Measurements from ENCODE around the gene FBXW8. TPM values are rescaled to one million over a fixed set of nuclear protein-coding genes. Genes with fewer than 3 reads are reported as not detected.

Gene FBXW8
- total RNA-seq, 1 donor from 2014 or later, result 7.3 TPM

GRCh38 chr12:117073611-117074010 lies 162.9 kb downstream of the FBXW8 start:
- H3K4me1 Mint-ChIP-seq (ENCODE audit: low read depth), result peaks cover 27% of the 10 kb centered on the region
- no peaks in the 10 kb centered on the region for H3K9me3 Mint-ChIP-seq
- no peak overlapping the region for H3K27ac Mint-ChIP-seq
- H3K4me3 Mint-ChIP-seq, result no peak overlapping the region
- intact Hi-C loops (cut with micrococcal nuclease), result no loop called here
- peaks cover 15% of the 10 kb centered on the region for H3K36me3 Mint-ChIP-seq (ENCODE audit: low read depth)
- H3K27me3 Mint-ChIP-seq (ENCODE audit: insufficient read depth), result no peaks in the 10 kb centered on the region
- no peak for DNase-seq (ENCODE audit: low spot score)

- H3K27me3 Mint-ChIP-seq (ENCODE audit: insufficient read depth), result no peaks in the 10 kb centered on the region
- DNase-seq (ENCODE audit: low spot score), result no peak
- no peak overlapping the region for H3K4me3 Mint-ChIP-seq
- no peaks in the 10 kb centered on the region for H3K9me3 Mint-ChIP-seq
- intact Hi-C loops (cut with micrococcal nuclease), result no loop called here
- no peak overlapping the region for H3K27ac Mint-ChIP-seq
- peaks cover 11% of the 10 kb centered on the region for H3K36me3 Mint-ChIP-seq (ENCODE audit: low read depth)
- H3K4me1 Mint-ChIP-seq (ENCODE audit: low read depth), result peaks cover 14% of the 10 kb centered on the region
These were observed 165.9 kb downstream of the FBXW8 start for GRCh38 chr12:117076410-117077372.

- Mint-ChIP-seq H3K4me1 (ENCODE audit: low read depth) (peaks cover 14% of the 10 kb centered on the region), H3K36me3 (ENCODE audit: low read depth) (peaks cover 8% of the 10 kb centered on the region)
These were observed 168.7 kb downstream of the FBXW8 start for GRCh38 chr12:117079487-117079886.

GRCh38 chr12:117080661-117081144 lies 170.0 kb downstream of the FBXW8 start:
- intact Hi-C loops (cut with micrococcal nuclease), result no loop called here
- H3K4me1 Mint-ChIP-seq (ENCODE audit: low read depth), result peaks cover 15% of the 10 kb centered on the region
- H3K9me3 Mint-ChIP-seq, result no peaks in the 10 kb centered on the region
- H3K27me3 Mint-ChIP-seq (ENCODE audit: insufficient read depth), result no peaks in the 10 kb centered on the region
- no peak overlapping the region for H3K27ac Mint-ChIP-seq
- no peak for DNase-seq (ENCODE audit: low spot score)
- peaks cover 5% of the 10 kb centered on the region for H3K36me3 Mint-ChIP-seq (ENCODE audit: low read depth)
- no peak overlapping the region for H3K4me3 Mint-ChIP-seq

More at GRCh38 chr12:117079487-117079886, 168.7 kb downstream of the FBXW8 start:
- intact Hi-C loops (cut with micrococcal nuclease), result no loop called here
- DNase-seq (ENCODE audit: low spot score), result no peak
- H3K4me3 Mint-ChIP-seq, result no peak overlapping the region
- no peak overlapping the region for H3K27ac Mint-ChIP-seq
- no peaks in the 10 kb centered on the region for H3K9me3 Mint-ChIP-seq
- no peaks in the 10 kb centered on the region for H3K27me3 Mint-ChIP-seq (ENCODE audit: insufficient read depth)

Other genes with a start within 250 kb of the FBXW8 start
- 31.0 and 39.0 TPM in 2 replicates for gene SPRING1, start 172.9 kb upstream of the FBXW8 start, total RNA-seq
- gene RNFT2, start 172.6 kb upstream of the FBXW8 start, total RNA-seq, result 8.0 and 11.8 TPM in 2 replicates
- not detected in 2 replicates for gene HRK, start 29.5 kb upstream of the FBXW8 start, total RNA-seq
- gene TESC, start 188.5 kb downstream of the FBXW8 start, total RNA-seq, result 75.2 and 85.2 TPM in 2 replicates

Measured in activated T-helper 1 cell treated with anti-CD3 and anti-CD28 coated beads, Interleukin-12 subunit alpha, Interleukin-12 subunit beta, Interleukin-2, Interleukin-4 antibody, amounts not matched to agents 30 ng/mL and 10 ng/mL and 1 ng/mL, durations not matched to agents 14 hours and 24 hours and 36 hours (primary cell).